Dermis blood vessel endothelial cell (primary cell): ENCODE data around the gene CD63. TPM values are rescaled to one million over a fixed set of nuclear protein-coding genes. Genes with fewer than 3 reads are reported as not detected.

ENCODE experiments used
- DNase-seq: peaks from one replicate; pipeline ENCODE4 v3.0.0; 2010
- total RNA-seq: library from RNA; depleted of rRNA; stranded (reverse); fragments of >200 nt; gene quantifications from 2 replicates; pipeline ENCODE4 v1.2.3, GENCODE V29; 2014

Gene CD63
- total RNA-seq, 1 donor from 2014 or later = 1,427 TPM

GRCh38 chr12:55703901-55704761, 24.7 kb downstream of the CD63 start:
- DNase-seq = no peak

- no peak for DNase-seq
Observed at GRCh38 chr12:55703288-55703687, 25.5 kb downstream of the CD63 start.

GRCh38 chr12:55702861-55703260, 25.9 kb downstream of the CD63 start:
- no peak for DNase-seq

GRCh38 chr12:55700255-55701018, 28.4 kb downstream of the CD63 start:
- DNase-seq = no peak

- DNase-seq = no peak
Observed at GRCh38 chr12:55699471-55700055, 29.2 kb downstream of the CD63 start.

- no peak for DNase-seq
Observed at GRCh38 chr12:55698965-55699364, 29.8 kb downstream of the CD63 start.

GRCh38 chr12:55698241-55698955, 30.4 kb downstream of the CD63 start:
- DNase-seq = no peak

- no peak for DNase-seq
Observed at GRCh38 chr12:55697686-55698085, 31.1 kb downstream of the CD63 start.

- DNase-seq = no peak
Observed at GRCh38 chr12:55696796-55697462, 31.9 kb downstream of the CD63 start.

GRCh38 chr12:55696141-55696540, 32.7 kb downstream of the CD63 start:
- no peak for DNase-seq

GRCh38 chr12:55695349-55695748, 33.5 kb downstream of the CD63 start:
- DNase-seq = no peak

- DNase-seq = no peak
Observed at GRCh38 chr12:55694651-55695050, 34.2 kb downstream of the CD63 start.

GRCh38 chr12:55694188-55694515, 34.7 kb downstream of the CD63 start:
- DNase-seq = no peak

- DNase-seq = no peak
Observed at GRCh38 chr12:55693323-55694187, 35.3 kb downstream of the CD63 start.

- no peak for DNase-seq
Observed at GRCh38 chr12:55692631-55693322, 36.0 kb downstream of the CD63 start.

GRCh38 chr12:55688716-55689655, 39.8 kb downstream of the CD63 start:
- no peak for DNase-seq

- DNase-seq = no peak
Observed at GRCh38 chr12:55687746-55688145, 41.1 kb downstream of the CD63 start.

GRCh38 chr12:55686366-55687010, 42.3 kb downstream of the CD63 start:
- no peak for DNase-seq

- no peak for DNase-seq
Observed at GRCh38 chr12:55685671-55686070, 43.1 kb downstream of the CD63 start.
